ENCODE data around the gene RASGRF1.

DNA sequence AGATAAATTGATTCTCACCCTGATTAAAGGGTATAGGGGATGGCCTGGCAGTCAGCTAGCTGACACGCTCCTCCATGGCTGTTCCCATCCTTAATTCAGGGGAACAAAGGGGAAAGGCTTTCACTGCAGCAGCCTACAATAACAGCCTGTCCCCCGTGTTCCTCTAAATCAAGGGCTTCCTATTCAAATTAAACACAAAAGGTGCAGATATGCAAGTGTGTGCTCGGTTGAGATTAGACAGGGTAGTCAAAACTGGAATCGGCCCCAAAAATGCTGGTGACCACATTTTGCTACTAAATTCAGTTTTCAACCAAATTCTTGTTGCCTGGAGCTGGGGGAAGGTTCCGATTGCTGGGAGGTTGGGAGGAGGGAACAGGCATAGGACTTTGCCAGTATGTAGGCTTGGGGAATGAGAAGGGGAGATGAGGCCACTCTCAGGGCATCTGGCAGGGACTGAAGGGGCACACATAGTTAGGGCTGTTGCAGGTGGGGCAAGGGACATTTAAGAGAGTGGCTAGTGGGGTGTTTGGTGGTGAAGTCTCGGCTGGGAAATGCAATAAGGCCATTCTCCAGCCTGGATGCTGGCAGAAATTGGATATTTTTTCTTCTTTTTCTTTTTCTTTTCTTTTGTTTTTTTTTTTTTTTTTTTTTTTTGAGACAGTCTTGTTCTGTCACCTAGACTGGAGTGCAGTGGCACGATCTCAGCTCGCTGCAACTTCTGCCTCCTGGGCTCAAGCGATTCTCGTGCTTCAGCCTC lies 112.8 kb downstream of the RASGRF1 start:
- TF ChIP-seq CTCF (conservative IDR thresholded peaks at IDR 0.05; ENCODE audit: low read depth, low read length) = no peak
- TF ChIP-seq EZH2 (IDR thresholded peaks at IDR 0.05; ENCODE audit: low read length, unreplicated experiment) = no peak
